H1 (cell line): Measurements from ENCODE around the gene BAIAP2. TPM values are rescaled to one million over a fixed set of nuclear protein-coding genes. Genes with fewer than 3 reads are reported as not detected.

Experiments used
- CTCF ChIA-PET: fragments of 300-600 bp; sonication (Branson Sonifier 250); formaldehyde crosslinking; loops from one replicate; lab custom pipeline; 2021; ENCODE audit not compliant: partially characterized antibody; lab: Charles Lee
- POLR2A ChIA-PET: fragments of 300-600 bp; sonication (Branson Sonifier 250); formaldehyde crosslinking; loops from one replicate; lab custom pipeline; 2021; ENCODE audit warnings: inconsistent platforms; ENCODE audit not compliant: partially characterized antibody; lab: Charles Lee
- DNase-seq, 2 experiments: peaks; one replicate each; pipeline versions ENCODE4 v3.0.0 to v3.0.0-alpha.2; 2010 to 2022; ENCODE audit warnings: low spot score in 2 of 2, low read depth in 1 of 2, mixed read lengths in 1 of 2
- FAIRE-seq: peaks from 2 replicates; lab custom pipeline; 2011; peaks lifted over from hg19 to GRCh38; lab: Jason Lieb, UNC
- H2AFZ ChIP-seq: 2 replicates; pipeline ENCODE4 v1.8.1; 2012; ENCODE audit warnings: low read length, inconsistent platforms
- H2AK5ac ChIP-seq: 2 replicates; pipeline ENCODE4 v1.6.1; 2013; ENCODE audit warnings: low read depth, low read length
- H2BK120ac ChIP-seq: replicated peaks from 2 replicates; pipeline ENCODE3; 2013; ENCODE audit warnings: low read depth, low read length, inconsistent platforms
- H2BK12ac ChIP-seq: 2 replicates; pipeline ENCODE4 v1.6.1; 2013; ENCODE audit warnings: low read depth, low read length
- H2BK15ac ChIP-seq: 2 replicates; pipeline ENCODE4 v1.6.1; 2013; ENCODE audit warnings: low read length
- H2BK20ac ChIP-seq: 2 replicates; pipeline ENCODE4 v1.6.1; 2013; ENCODE audit warnings: low read length
- H2BK5ac ChIP-seq: 2 replicates; pipeline ENCODE4 v1.6.1; 2013; ENCODE audit warnings: low read depth, low read length
- H3K14ac ChIP-seq: 2 replicates; pipeline ENCODE4 v1.6.1; 2013; ENCODE audit warnings: inconsistent platforms; ENCODE audit not compliant: insufficient read length
- H3K18ac ChIP-seq: 2 replicates; pipeline ENCODE4 v1.6.1; 2013; ENCODE audit warnings: low read length; ENCODE audit errors: extremely low read depth
- H3K23ac ChIP-seq: 2 replicates; pipeline ENCODE4 v1.6.1; 2013; ENCODE audit warnings: inconsistent platforms; ENCODE audit not compliant: insufficient read length
- H3K23me2 ChIP-seq: 2 replicates; pipeline ENCODE4 v1.6.1; 2013; ENCODE audit warnings: low read depth, low read length
- H3K27ac ChIP-seq: 2 replicates; pipeline ENCODE4 v1.6.1; 2011; ENCODE audit warnings: low read depth, low read length, inconsistent platforms
- H3K27me3 ChIP-seq, 4 experiments: replicated peaks in 1 of 4; 1 replicate in 1 of 4; 2 replicates in 3 of 4; pipeline versions ENCODE4 v1.6.1 to v1.8.1; 2011 to 2013; ENCODE audit warnings: low read length in 3 of 4, mild to moderate bottlenecking in 3 of 4, inconsistent platforms in 2 of 4, mixed read lengths in 2 of 4, moderate library complexity in 1 of 4; ENCODE audit not compliant: control insufficient read depth in 3 of 4, insufficient read depth in 3 of 4; ENCODE audit errors: extremely low read depth in 1 of 4
- H3K36me3 ChIP-seq, 4 experiments: 2 replicates each; pipeline versions ENCODE4 v1.6.1 to v1.8.1; 2011 to 2013; ENCODE audit warnings: mild to moderate bottlenecking in 4 of 4, low read length in 3 of 4, moderate library complexity in 2 of 4, control low read depth in 1 of 4, inconsistent platforms in 1 of 4; ENCODE audit not compliant: insufficient read depth in 4 of 4, control insufficient read depth in 2 of 4
- H3K4ac ChIP-seq: replicated peaks from 2 replicates; pipeline ENCODE3; 2013; ENCODE audit warnings: low read length, low read depth, mixed read lengths, inconsistent platforms; ENCODE audit not compliant: insufficient read length
- H3K4me1 ChIP-seq, 4 experiments: replicated peaks in 1 of 4; 1 replicate in 1 of 4; 2 replicates in 3 of 4; pipeline versions ENCODE4 v1.6.1 to v1.8.1; 2011 to 2013; ENCODE audit warnings: low read length in 3 of 4, inconsistent platforms in 2 of 4, mixed read lengths in 1 of 4; ENCODE audit not compliant: insufficient read depth in 4 of 4, control insufficient read depth in 3 of 4
- H3K4me2 ChIP-seq, 2 experiments: 2 replicates each; pipeline versions ENCODE4 v1.6.1 to v1.8.1; 2011 to 2013; ENCODE audit warnings: low read depth in 2 of 2, low read length in 2 of 2, control low read depth in 1 of 2, inconsistent platforms in 1 of 2, mild to moderate bottlenecking in 1 of 2; ENCODE audit not compliant: insufficient read depth in 1 of 2
- H3K4me3 ChIP-seq, 4 experiments: fragments of 200-600, 300-600 bp in 1 of 4; sonication (generic), shearing (Covaris generic), sonication (Bioruptor Twin) in 1 of 4; 2 replicates each; pipeline versions ENCODE4 v1.5.1 to v1.8.1; 2011 to 2016; ENCODE audit warnings: low read length in 4 of 4, low read depth in 3 of 4, control low read depth in 2 of 4, inconsistent platforms in 2 of 4, mild to moderate bottlenecking in 2 of 4, mixed read lengths in 1 of 4, moderate library complexity in 1 of 4; ENCODE audit not compliant: insufficient read depth in 2 of 4; ENCODE audit errors: extremely low read depth in 1 of 4
- H3K56ac ChIP-seq: replicated peaks from 2 replicates; pipeline ENCODE3; 2013; ENCODE audit warnings: low read depth, mild to moderate bottlenecking, mixed read lengths, low read length, inconsistent platforms; ENCODE audit not compliant: insufficient read length
- H3K79me1 ChIP-seq: 2 replicates; pipeline ENCODE4 v1.6.1; 2013; ENCODE audit warnings: low read depth, low read length, control low read depth
- H3K79me2 ChIP-seq, 2 experiments: 2 replicates each; pipeline versions ENCODE4 v1.6.1 to v1.8.1; 2012 to 2013; ENCODE audit warnings: low read length in 2 of 2, mild to moderate bottlenecking in 2 of 2, inconsistent platforms in 1 of 2; ENCODE audit not compliant: insufficient read depth in 2 of 2, control insufficient read depth in 1 of 2
- H3K9ac ChIP-seq, 4 experiments: replicated peaks in 1 of 4; 1 replicate in 1 of 4; 2 replicates in 3 of 4; pipeline versions ENCODE4 v1.6.1 to v1.8.1; 2011 to 2013; ENCODE audit warnings: low read depth in 3 of 4, low read length in 3 of 4, control low read depth in 2 of 4, mild to moderate bottlenecking in 2 of 4, moderate library complexity in 2 of 4, inconsistent platforms in 1 of 4; ENCODE audit errors: extremely low read depth in 1 of 4
- H3K9me3 ChIP-seq, 2 experiments: 2 replicates each; pipeline versions ENCODE4 v1.6.1 to v1.8.1; 2012 to 2013; ENCODE audit warnings: mild to moderate bottlenecking in 2 of 2, moderate library complexity in 2 of 2, control low read depth in 1 of 2, inconsistent platforms in 1 of 2, low read depth in 1 of 2, low read length in 1 of 2, mixed read lengths in 1 of 2; ENCODE audit not compliant: insufficient read depth in 2 of 2
- H4K20me1 ChIP-seq, 2 experiments: replicated peaks in 1 of 2; 2 replicates each; pipeline versions ENCODE3 to v1.8.1; 2011 to 2013; ENCODE audit warnings: inconsistent platforms in 2 of 2, low read length in 2 of 2, mild to moderate bottlenecking in 1 of 2; ENCODE audit not compliant: insufficient read depth in 2 of 2, control insufficient read depth in 1 of 2
- H4K5ac ChIP-seq: 2 replicates; pipeline ENCODE4 v1.6.1; 2013; ENCODE audit warnings: low read length, low read depth, mixed read lengths, inconsistent platforms; ENCODE audit not compliant: insufficient read length
- H4K8ac ChIP-seq: 2 replicates; pipeline ENCODE4 v1.8.0; 2013; ENCODE audit warnings: mild to moderate bottlenecking, moderate library complexity, low read length, inconsistent platforms; ENCODE audit not compliant: insufficient read depth; ENCODE audit errors: extremely low read depth
- H4K91ac ChIP-seq: replicated peaks from 2 replicates; pipeline ENCODE3; 2013; ENCODE audit warnings: low read length, mixed read lengths, inconsistent platforms; ENCODE audit not compliant: insufficient read length
- BCL11A ChIP-seq, 2 experiments: IDR thresholded peaks; one replicate each; pipeline ENCODE4 v1.6.1; 2011; ENCODE audit warnings: low read depth in 2 of 2, low read length in 2 of 2, mild to moderate bottlenecking in 2 of 2
- HDAC2 ChIP-seq, 2 experiments: fragments of 300-600 bp in 1 of 2; sonication (generic) in 1 of 2; IDR thresholded peaks; 2 replicates each; pipeline ENCODE4 v1.6.1; 2011 to 2012; ENCODE audit warnings: low read depth in 2 of 2, low read length in 2 of 2, mild to moderate bottlenecking in 2 of 2, moderate library complexity in 2 of 2, borderline replicate concordance in 1 of 2, inconsistent platforms in 1 of 2
- JUN ChIP-seq: IDR thresholded peaks from 2 replicates; pipeline ENCODE4 v1.6.1; 2011; ENCODE audit warnings: low read depth, mild to moderate bottlenecking, improper control_type of control experiment, low read length
- POLR2A ChIP-seq, 2 experiments: IDR thresholded peaks; 1 replicate in 1 of 2; 2 replicates in 1 of 2; pipeline ENCODE4 v1.6.1; 2011; ENCODE audit warnings: low read depth in 2 of 2, low read length in 2 of 2, mild to moderate bottlenecking in 2 of 2; ENCODE audit errors: control extremely low read depth in 1 of 2
- SIX5 ChIP-seq: IDR thresholded peaks from 2 replicates; pipeline ENCODE4 v1.6.1; 2011; ENCODE audit warnings: mild to moderate bottlenecking, low read depth, low read length
- WGBS, 2 experiments: shearing (Covaris generic) in 1 of 2; methylation state at CpG; one replicate each; pipeline versions ENCODE4 v1.1.6 to v1.1.7; 2013 to 2015; ENCODE audit warnings: low lambda C conversion rate in 2 of 2, mixed read lengths in 2 of 2, inconsistent platforms in 1 of 2, low coverage in 1 of 2, missing lambda C conversion rate in 1 of 2; ENCODE audit not compliant: insufficient replicate concordance in 2 of 2, insufficient coverage in 1 of 2, insufficient read length in 1 of 2; ENCODE audit errors: extremely low coverage in 1 of 2, missing lambda C conversion rate in 1 of 2; 5-methylcytosine and 5-hydroxymethylcytosine counted together
- polyA plus RNA-seq, 7 experiments: library from polyadenylated mRNA; depleted of rRNA in 3 of 7; stranded (reverse) in 5 of 7; unstranded in 2 of 7; fragments of >200 nt in 5 of 7; fragments of 200-250 nt in 2 of 7; gene quantifications; 1 replicate in 5 of 7; 2 replicates in 1 of 7; 4 replicates in 1 of 7; pipeline versions ENCODE4 v1.2.1 to v1.2.3, GENCODE V29; 2011 to 2013; ENCODE audit warnings: missing spikeins in 2 of 7, mixed read lengths in 2 of 7
- total RNA-seq: library from RNA; stranded (reverse); fragmentation: NEBNext Ultra II Directional; extraction: Animal tissue kit (Norgen Biotek cat#: 25700); gene quantifications from 2 replicates; pipeline ENCODE4 v1.2.1, GENCODE V29; 2021
- TF ChIP-seq, protein P1 (sequence below): IDR thresholded peaks from 2 replicates; pipeline ENCODE4 v1.6.1; 2012; ENCODE audit warnings: inconsistent platforms

BAIAP2 gene
- total and polyA plus RNA-seq, 2 of the 8 experiments (the other 6 are each of a cell fraction or from before 2014, with no cell fraction given): 10.0 to 22.8 TPM

DNA sequence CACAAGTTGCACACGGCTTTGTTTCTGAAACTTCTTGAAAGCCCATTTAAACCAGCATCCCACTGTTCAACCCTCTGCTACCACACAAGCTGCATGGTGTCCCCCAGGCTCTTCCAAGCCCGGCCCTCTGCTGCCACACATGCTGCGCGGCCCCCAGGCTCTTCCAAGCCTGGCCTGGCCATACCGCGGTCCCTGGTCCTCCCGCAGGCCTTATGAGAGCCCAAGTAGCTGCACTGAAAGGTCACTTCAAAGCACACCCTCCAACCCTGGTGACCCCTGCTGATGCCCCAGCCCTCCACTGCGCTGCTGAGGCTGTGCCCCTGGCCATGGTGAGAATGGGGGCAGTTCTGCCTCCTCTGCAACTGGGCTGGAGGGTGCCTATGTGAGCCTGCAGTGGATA lies 104.5 kb downstream of the BAIAP2 start:
- Histone ChIP-seq H3K27ac (no peak overlapping the region), H2AK5ac (no peak overlapping the region; the same call in 1 of the 2 replicates), H3K14ac (no peak overlapping the region), H4K5ac (no peak overlapping the region), H3K79me2 (no peaks in the 10 kb centered on the region), H4K8ac (no peak overlapping the region), H2BK5ac (no peak overlapping the region), H4K20me1 (peaks cover 2 to 9% of the 10 kb centered on the region in 2 experiments), H2BK120ac (no peak overlapping the region), H2BK12ac (peak overlapping the region; percentile 60; the same call in 1 of the 2 replicates), H3K4me2 (no peak overlapping the region), H2BK15ac (0 out of 2 replicates have a peak overlapping the region, but pooled peaks have one; percentile 40), H3K27me3 (no peaks in the 10 kb centered on the region), H3K9ac (no peak overlapping the region), H3K4me3 (no peak overlapping the region), H3K23me2 (peaks cover 3% of the 10 kb centered on the region; the same call in 1 of the 2 replicates), H4K91ac (peak overlapping the region; percentile 15), H3K56ac (no peak overlapping the region), H3K4ac (no peak overlapping the region), H3K18ac (no peak overlapping the region), H3K9me3 (peaks cover 8 to 12% of the 10 kb centered on the region in 2 experiments; a peak in 2 of 4 replicates), H2BK20ac (no peak overlapping the region), H3K23ac (no peak overlapping the region), H3K4me1 (peaks cover 0 to 2% (median 0%) of the 10 kb centered on the region in 4 experiments; a peak in 4 of 7 replicates), H3K36me3 (no peaks in the 10 kb centered on the region), H2AFZ (no peak overlapping the region), H3K79me1 (no peaks in the 10 kb centered on the region; the same call in 1 of the 2 replicates)
- TF ChIP-seq POLR2A (IDR thresholded peaks at IDR 0.05; ENCODE audit: control extremely low read depth in 1 of 2, low read depth in 2 of 2, low read length in 2 of 2) (no peak), JUN (no peak), BCL11A (IDR thresholded peaks at IDR 0.05; ENCODE audit: low read depth in 2 of 2, low read length in 2 of 2) (no peak), HDAC2 (IDR thresholded peaks at IDR 0.05; ENCODE audit: borderline replicate concordance in 1 of 2, low read depth in 2 of 2, low read length in 2 of 2) (no peak), SIX5 (no peak)
- TF ChIP-seq, protein P1, sequence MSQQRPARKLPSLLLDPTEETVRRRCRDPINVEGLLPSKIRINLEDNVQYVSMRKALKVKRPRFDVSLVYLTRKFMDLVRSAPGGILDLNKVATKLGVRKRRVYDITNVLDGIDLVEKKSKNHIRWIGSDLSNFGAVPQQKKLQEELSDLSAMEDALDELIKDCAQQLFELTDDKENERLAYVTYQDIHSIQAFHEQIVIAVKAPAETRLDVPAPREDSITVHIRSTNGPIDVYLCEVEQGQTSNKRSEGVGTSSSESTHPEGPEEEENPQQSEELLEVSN: no peak
- POLR2A ChIA-PET: interaction anchor here (0.9 kb wide), 2 partner anchors 10 to 47 kb away, joined by 3 read pairs; no protein-coding TSS in a partner anchor
- WGBS, 2 experiments: 91% methylated on average over 8 of the region's 8 CpGs; no CpG with 5 or more reads in 1 of the 2 experiments
- DNase-seq: no peak
- CTCF ChIA-PET: interaction anchor here (1.0 to 2.7 kb wide), 6 partner anchors 10 to 91 kb away, joined by 3 to 10 read pairs (median 4); no protein-coding TSS in a partner anchor
- no peak for FAIRE-seq
